Fibroblast of lung (primary cell): ENCODE data around the gene RBMS2.

Experiments used
- EZH2 ChIP-seq: IDR thresholded peaks from 2 replicates; pipeline ENCODE4 v1.5.1; 2012; ENCODE audit warnings: low read length, control low read depth, mild to moderate bottlenecking; ENCODE audit errors: missing control alignments
- TF ChIP-seq, protein P1 (sequence below), 2 donors: IDR thresholded peaks in 1 of 2; conservative IDR thresholded peaks in 1 of 2; 1 replicate in 1 of 2; 2 replicates in 1 of 2; pipeline ENCODE4 v1.5.1; 2011 to 2012; ENCODE audit warnings: low read length in 2 of 2, control low read depth in 1 of 2, inconsistent platforms in 1 of 2, low read depth in 1 of 2, mild to moderate bottlenecking in 1 of 2

DNA sequence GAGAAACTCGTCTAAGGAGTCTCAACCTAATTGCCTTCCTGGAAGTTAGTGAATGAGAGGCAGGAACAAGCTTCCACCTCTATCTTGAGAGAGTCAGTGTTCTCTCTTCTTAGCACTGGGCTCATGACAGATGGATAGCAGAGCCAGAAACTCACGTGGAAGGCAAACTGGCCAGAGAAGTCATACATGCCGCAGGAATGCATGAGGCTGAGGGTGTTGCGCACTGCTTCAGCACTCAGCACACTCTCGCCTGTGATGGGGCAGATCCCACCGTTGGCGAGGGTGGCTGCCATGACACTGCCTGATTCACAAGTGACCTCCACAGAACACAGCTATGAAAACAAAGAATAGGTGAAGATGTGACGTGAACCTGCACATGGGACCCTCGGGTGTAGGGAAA, 47.2 kb upstream of the RBMS2 start:
- TF ChIP-seq, protein P1, sequence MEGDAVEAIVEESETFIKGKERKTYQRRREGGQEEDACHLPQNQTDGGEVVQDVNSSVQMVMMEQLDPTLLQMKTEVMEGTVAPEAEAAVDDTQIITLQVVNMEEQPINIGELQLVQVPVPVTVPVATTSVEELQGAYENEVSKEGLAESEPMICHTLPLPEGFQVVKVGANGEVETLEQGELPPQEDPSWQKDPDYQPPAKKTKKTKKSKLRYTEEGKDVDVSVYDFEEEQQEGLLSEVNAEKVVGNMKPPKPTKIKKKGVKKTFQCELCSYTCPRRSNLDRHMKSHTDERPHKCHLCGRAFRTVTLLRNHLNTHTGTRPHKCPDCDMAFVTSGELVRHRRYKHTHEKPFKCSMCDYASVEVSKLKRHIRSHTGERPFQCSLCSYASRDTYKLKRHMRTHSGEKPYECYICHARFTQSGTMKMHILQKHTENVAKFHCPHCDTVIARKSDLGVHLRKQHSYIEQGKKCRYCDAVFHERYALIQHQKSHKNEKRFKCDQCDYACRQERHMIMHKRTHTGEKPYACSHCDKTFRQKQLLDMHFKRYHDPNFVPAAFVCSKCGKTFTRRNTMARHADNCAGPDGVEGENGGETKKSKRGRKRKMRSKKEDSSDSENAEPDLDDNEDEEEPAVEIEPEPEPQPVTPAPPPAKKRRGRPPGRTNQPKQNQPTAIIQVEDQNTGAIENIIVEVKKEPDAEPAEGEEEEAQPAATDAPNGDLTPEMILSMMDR (conservative IDR thresholded peaks at IDR 0.05 in 1 of 2, IDR thresholded peaks at IDR 0.05 in 1 of 2; ENCODE audit: low read depth in 1 of 2, low read length in 2 of 2), result no peak
- TF ChIP-seq EZH2, result no peak
